ENCODE measurements around the gene EMILIN2.

Gene EMILIN2

GRCh38 chr18:2932247-2933181 lies 85.7 kb downstream of the EMILIN2 start:
- TF ChIP-seq CTCF (IDR thresholded peaks at IDR 0.05; ENCODE audit: low read depth, low read length) (peak; percentile 42), POLR2A (IDR thresholded peaks at IDR 0.05; ENCODE audit: extremely low read depth, insufficient read length) (no peak)
- peak; percentile 69 for DNase-seq (ENCODE audit: low read depth)
- no peak overlapping the region for H3K4me3 ChIP-seq (ENCODE audit: low read depth, low read length)

GRCh38 chr18:2933995-2934394 lies 87.2 kb downstream of the EMILIN2 start:
- TF ChIP-seq POLR2A (IDR thresholded peaks at IDR 0.05; ENCODE audit: extremely low read depth, insufficient read length), result no peak
- TF ChIP-seq CTCF (IDR thresholded peaks at IDR 0.05; ENCODE audit: low read depth, low read length), result no peak
- TF ChIP-seq MAX (IDR thresholded peaks at IDR 0.05; ENCODE audit: low read depth, low read length), result no peak
- no peak for TF ChIP-seq MYC (IDR thresholded peaks at IDR 0.05; ENCODE audit: low read depth, low read length)
- no peak for DNase-seq (ENCODE audit: low read depth)
- no peak overlapping the region for H3K4me3 ChIP-seq (ENCODE audit: low read depth, low read length)

GRCh38 chr18:2935438-2936192 lies 88.8 kb downstream of the EMILIN2 start:
- TF ChIP-seq POLR2A (IDR thresholded peaks at IDR 0.05; ENCODE audit: extremely low read depth, insufficient read length) (no peak), MAX (IDR thresholded peaks at IDR 0.05; ENCODE audit: low read depth, low read length) (no peak), MYC (IDR thresholded peaks at IDR 0.05; ENCODE audit: low read depth, low read length) (no peak), CTCF (IDR thresholded peaks at IDR 0.05; ENCODE audit: low read depth, low read length) (no peak)
- no peak for DNase-seq (ENCODE audit: low read depth)
- no peak overlapping the region for H3K4me3 ChIP-seq (ENCODE audit: low read depth, low read length)

GRCh38 chr18:2939317-2939716 lies 92.5 kb downstream of the EMILIN2 start:
- no peak for DNase-seq (ENCODE audit: low read depth)
- TF ChIP-seq MAX (IDR thresholded peaks at IDR 0.05; ENCODE audit: low read depth, low read length), result no peak
- no peak for TF ChIP-seq CTCF (IDR thresholded peaks at IDR 0.05; ENCODE audit: low read depth, low read length)
- no peak for TF ChIP-seq MYC (IDR thresholded peaks at IDR 0.05; ENCODE audit: low read depth, low read length)
- TF ChIP-seq POLR2A (IDR thresholded peaks at IDR 0.05; ENCODE audit: extremely low read depth, insufficient read length), result no peak
- no peak overlapping the region for H3K4me3 ChIP-seq (ENCODE audit: low read depth, low read length)

- peak; percentile 20 for DNase-seq (ENCODE audit: low read depth)
- no peak for TF ChIP-seq MAX (IDR thresholded peaks at IDR 0.05; ENCODE audit: low read depth, low read length)
- TF ChIP-seq CTCF (IDR thresholded peaks at IDR 0.05; ENCODE audit: low read depth, low read length), result no peak
Observed at GRCh38 chr18:2948038-2948437, 101.2 kb downstream of the EMILIN2 start.

More at GRCh38 chr18:2948038-2948437, 101.2 kb downstream of the EMILIN2 start:
- no peak overlapping the region for H3K4me3 ChIP-seq (ENCODE audit: low read depth, low read length)
